ENCODE results near the gene NISCH. TPM values are rescaled to one million over a fixed set of nuclear protein-coding genes. Genes with fewer than 3 reads are reported as not detected.

The NISCH gene
- total and polyA plus RNA-seq, 2 experiments from 2014 or later: 18.4 to 76.4 TPM

DNA sequence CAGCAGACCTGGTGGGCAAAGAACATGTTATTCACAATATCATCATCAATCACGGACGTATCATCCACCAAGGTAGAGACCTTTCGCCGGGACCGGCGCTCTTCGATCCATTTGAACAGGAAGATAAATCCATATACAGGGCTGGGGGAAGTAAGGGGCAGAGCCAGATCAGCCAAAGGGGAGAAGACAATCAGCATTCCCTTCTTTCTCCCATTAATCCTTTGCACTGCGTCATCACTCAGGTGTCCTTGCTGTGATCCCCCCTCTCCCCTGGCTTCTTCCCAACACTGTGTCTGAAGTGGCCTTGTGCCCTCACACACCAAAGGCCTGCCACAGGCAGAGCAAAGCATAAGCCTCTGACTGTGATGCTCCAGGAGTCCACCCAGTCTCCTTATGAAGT is 46.9 kb upstream of the NISCH start:
- peaks cover 15% of the 10 kb centered on the region for H3K4me1 Mint-ChIP-seq
- H3K36me3 Mint-ChIP-seq (ENCODE audit: low read depth): peaks cover 40% of the 10 kb centered on the region
- no peak overlapping the region for H2AFZ ChIP-seq
- peaks cover 13% of the 10 kb centered on the region; the same call in 1 of the 2 replicates for H3K4me1 ChIP-seq (ENCODE audit: insufficient read depth)
- ATAC-seq: no peak
- peak overlapping the region; percentile 94 for H3K4me3 ChIP-seq
- TF ChIP-seq, protein P1, sequence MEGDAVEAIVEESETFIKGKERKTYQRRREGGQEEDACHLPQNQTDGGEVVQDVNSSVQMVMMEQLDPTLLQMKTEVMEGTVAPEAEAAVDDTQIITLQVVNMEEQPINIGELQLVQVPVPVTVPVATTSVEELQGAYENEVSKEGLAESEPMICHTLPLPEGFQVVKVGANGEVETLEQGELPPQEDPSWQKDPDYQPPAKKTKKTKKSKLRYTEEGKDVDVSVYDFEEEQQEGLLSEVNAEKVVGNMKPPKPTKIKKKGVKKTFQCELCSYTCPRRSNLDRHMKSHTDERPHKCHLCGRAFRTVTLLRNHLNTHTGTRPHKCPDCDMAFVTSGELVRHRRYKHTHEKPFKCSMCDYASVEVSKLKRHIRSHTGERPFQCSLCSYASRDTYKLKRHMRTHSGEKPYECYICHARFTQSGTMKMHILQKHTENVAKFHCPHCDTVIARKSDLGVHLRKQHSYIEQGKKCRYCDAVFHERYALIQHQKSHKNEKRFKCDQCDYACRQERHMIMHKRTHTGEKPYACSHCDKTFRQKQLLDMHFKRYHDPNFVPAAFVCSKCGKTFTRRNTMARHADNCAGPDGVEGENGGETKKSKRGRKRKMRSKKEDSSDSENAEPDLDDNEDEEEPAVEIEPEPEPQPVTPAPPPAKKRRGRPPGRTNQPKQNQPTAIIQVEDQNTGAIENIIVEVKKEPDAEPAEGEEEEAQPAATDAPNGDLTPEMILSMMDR (conservative IDR thresholded peaks at IDR 0.05; ENCODE audit: low read depth in 2 of 2): no peak
- TF ChIP-seq ZNF114 (CRISPR knock-in tag; IDR thresholded peaks at IDR 0.05): no peak
- TF ChIP-seq JUNB (IDR thresholded peaks at IDR 0.05; ENCODE audit: unreplicated experiment): no peak
- TF ChIP-seq NANOG (IDR thresholded peaks at IDR 0.05; ENCODE audit: borderline replicate concordance): no peak
- TF ChIP-seq ZNF331 (CRISPR knock-in tag; IDR thresholded peaks at IDR 0.05; ENCODE audit: low read depth): no peak
- TF ChIP-seq EZH2 (IDR thresholded peaks at IDR 0.05; ENCODE audit: low read depth, unreplicated experiment): no peak
- TF ChIP-seq, protein P2, sequence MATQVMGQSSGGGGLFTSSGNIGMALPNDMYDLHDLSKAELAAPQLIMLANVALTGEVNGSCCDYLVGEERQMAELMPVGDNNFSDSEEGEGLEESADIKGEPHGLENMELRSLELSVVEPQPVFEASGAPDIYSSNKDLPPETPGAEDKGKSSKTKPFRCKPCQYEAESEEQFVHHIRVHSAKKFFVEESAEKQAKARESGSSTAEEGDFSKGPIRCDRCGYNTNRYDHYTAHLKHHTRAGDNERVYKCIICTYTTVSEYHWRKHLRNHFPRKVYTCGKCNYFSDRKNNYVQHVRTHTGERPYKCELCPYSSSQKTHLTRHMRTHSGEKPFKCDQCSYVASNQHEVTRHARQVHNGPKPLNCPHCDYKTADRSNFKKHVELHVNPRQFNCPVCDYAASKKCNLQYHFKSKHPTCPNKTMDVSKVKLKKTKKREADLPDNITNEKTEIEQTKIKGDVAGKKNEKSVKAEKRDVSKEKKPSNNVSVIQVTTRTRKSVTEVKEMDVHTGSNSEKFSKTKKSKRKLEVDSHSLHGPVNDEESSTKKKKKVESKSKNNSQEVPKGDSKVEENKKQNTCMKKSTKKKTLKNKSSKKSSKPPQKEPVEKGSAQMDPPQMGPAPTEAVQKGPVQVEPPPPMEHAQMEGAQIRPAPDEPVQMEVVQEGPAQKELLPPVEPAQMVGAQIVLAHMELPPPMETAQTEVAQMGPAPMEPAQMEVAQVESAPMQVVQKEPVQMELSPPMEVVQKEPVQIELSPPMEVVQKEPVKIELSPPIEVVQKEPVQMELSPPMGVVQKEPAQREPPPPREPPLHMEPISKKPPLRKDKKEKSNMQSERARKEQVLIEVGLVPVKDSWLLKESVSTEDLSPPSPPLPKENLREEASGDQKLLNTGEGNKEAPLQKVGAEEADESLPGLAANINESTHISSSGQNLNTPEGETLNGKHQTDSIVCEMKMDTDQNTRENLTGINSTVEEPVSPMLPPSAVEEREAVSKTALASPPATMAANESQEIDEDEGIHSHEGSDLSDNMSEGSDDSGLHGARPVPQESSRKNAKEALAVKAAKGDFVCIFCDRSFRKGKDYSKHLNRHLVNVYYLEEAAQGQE (IDR thresholded peaks at IDR 0.05; ENCODE audit: unreplicated experiment): no peak
- no peak for TF ChIP-seq STAT1 (IDR thresholded peaks at IDR 0.05; ENCODE audit: unreplicated experiment)
- no peak for TF ChIP-seq POLR2AphosphoS5 (IDR thresholded peaks at IDR 0.05; ENCODE audit: low read depth)
- no peak for TF ChIP-seq EZH2phosphoT487 (IDR thresholded peaks at IDR 0.05; ENCODE audit: unreplicated experiment)
- TF ChIP-seq CREB1 (CRISPR knock-in tag; IDR thresholded peaks at IDR 0.05; ENCODE audit: low read depth): no peak
- TF ChIP-seq, protein P3, sequence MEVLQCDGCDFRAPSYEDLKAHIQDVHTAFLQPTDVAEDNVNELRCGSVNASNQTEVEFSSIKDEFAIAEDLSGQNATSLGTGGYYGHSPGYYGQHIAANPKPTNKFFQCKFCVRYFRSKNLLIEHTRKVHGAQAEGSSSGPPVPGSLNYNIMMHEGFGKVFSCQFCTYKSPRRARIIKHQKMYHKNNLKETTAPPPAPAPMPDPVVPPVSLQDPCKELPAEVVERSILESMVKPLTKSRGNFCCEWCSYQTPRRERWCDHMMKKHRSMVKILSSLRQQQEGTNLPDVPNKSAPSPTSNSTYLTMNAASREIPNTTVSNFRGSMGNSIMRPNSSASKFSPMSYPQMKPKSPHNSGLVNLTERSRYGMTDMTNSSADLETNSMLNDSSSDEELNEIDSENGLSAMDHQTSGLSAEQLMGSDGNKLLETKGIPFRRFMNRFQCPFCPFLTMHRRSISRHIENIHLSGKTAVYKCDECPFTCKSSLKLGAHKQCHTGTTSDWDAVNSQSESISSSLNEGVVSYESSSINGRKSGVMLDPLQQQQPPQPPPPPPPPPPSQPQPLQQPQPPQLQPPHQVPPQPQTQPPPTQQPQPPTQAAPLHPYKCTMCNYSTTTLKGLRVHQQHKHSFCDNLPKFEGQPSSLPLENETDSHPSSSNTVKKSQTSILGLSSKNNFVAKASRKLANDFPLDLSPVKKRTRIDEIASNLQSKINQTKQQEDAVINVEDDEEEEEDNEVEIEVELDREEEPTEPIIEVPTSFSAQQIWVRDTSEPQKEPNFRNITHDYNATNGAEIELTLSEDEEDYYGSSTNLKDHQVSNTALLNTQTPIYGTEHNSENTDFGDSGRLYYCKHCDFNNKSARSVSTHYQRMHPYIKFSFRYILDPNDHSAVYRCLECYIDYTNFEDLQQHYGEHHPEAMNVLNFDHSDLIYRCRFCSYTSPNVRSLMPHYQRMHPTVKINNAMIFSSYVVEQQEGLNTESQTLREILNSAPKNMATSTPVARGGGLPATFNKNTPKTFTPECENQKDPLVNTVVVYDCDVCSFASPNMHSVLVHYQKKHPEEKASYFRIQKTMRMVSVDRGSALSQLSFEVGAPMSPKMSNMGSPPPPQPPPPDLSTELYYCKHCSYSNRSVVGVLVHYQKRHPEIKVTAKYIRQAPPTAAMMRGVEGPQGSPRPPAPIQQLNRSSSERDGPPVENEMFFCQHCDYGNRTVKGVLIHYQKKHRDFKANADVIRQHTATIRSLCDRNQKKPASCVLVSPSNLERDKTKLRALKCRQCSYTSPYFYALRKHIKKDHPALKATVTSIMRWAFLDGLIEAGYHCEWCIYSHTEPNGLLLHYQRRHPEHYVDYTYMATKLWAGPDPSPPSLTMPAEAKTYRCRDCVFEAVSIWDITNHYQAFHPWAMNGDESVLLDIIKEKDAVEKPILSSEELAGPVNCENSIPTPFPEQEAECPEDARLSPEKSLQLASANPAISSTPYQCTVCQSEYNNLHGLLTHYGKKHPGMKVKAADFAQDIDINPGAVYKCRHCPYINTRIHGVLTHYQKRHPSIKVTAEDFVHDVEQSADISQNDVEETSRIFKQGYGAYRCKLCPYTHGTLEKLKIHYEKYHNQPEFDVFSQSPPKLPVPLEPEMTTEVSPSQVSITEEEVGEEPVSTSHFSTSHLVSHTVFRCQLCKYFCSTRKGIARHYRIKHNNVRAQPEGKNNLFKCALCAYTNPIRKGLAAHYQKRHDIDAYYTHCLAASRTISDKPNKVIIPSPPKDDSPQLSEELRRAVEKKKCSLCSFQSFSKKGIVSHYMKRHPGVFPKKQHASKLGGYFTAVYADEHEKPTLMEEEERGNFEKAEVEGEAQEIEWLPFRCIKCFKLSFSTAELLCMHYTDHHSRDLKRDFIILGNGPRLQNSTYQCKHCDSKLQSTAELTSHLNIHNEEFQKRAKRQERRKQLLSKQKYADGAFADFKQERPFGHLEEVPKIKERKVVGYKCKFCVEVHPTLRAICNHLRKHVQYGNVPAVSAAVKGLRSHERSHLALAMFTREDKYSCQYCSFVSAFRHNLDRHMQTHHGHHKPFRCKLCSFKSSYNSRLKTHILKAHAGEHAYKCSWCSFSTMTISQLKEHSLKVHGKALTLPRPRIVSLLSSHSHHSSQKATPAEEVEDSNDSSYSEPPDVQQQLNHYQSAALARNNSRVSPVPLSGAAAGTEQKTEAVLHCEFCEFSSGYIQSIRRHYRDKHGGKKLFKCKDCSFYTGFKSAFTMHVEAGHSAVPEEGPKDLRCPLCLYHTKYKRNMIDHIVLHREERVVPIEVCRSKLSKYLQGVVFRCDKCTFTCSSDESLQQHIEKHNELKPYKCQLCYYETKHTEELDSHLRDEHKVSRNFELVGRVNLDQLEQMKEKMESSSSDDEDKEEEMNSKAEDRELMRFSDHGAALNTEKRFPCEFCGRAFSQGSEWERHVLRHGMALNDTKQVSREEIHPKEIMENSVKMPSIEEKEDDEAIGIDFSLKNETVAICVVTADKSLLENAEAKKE (CRISPR knock-in tag; IDR thresholded peaks at IDR 0.05): no peak
- TF ChIP-seq, protein P4, sequence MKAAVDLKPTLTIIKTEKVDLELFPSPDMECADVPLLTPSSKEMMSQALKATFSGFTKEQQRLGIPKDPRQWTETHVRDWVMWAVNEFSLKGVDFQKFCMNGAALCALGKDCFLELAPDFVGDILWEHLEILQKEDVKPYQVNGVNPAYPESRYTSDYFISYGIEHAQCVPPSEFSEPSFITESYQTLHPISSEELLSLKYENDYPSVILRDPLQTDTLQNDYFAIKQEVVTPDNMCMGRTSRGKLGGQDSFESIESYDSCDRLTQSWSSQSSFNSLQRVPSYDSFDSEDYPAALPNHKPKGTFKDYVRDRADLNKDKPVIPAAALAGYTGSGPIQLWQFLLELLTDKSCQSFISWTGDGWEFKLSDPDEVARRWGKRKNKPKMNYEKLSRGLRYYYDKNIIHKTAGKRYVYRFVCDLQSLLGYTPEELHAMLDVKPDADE (IDR thresholded peaks at IDR 0.05): no peak
- H3K9me3 Mint-ChIP-seq: no peaks in the 10 kb centered on the region
- H3F3A ChIP-seq (replicated peaks; ENCODE audit: low read depth): peaks cover 9% of the 10 kb centered on the region
- peaks cover 3% of the 10 kb centered on the region; the same call in 1 of the 2 replicates for H3K36me3 ChIP-seq (ENCODE audit: insufficient read depth)
- 0 out of 2 replicates have a peak overlapping the region, but pooled peaks have one; percentile 39 for H3K27ac ChIP-seq (ENCODE audit: low read depth)
- peak overlapping the region; percentile 95; the same call in 1 of the 2 replicates for H3K4me2 ChIP-seq
- no peaks in the 10 kb centered on the region for H3K9me2 ChIP-seq (ENCODE audit: insufficient read depth)
- H3K79me2 ChIP-seq (replicated peaks; ENCODE audit: insufficient read depth): peaks cover 17% of the 10 kb centered on the region
- H3K27me3 Mint-ChIP-seq (ENCODE audit: insufficient read depth, low read depth, poor library complexity): peaks cover 8% of the 10 kb centered on the region
- no peaks in the 10 kb centered on the region; the same call in 1 of the 2 replicates for H4K20me1 ChIP-seq (replicated peaks; ENCODE audit: insufficient read depth)
- no peak for DNase-seq (ENCODE audit: low spot score)
- peak overlapping the region; percentile 89 for H3K4me3 Mint-ChIP-seq
- H3K27ac Mint-ChIP-seq: no peak overlapping the region
- no peaks in the 10 kb centered on the region for H3K27me3 ChIP-seq (ENCODE audit: insufficient read depth)

Data from GM23338 (cell line).